Heart right ventricle (tissue), 16 donors: ENCODE results near the gene EXOC2. TPM values are rescaled to one million over a fixed set of nuclear protein-coding genes. Genes with fewer than 3 reads are reported as not detected.

Experiments used
- ATAC-seq, 8 donors: fragments of 200-7000 bp; cut with Tn5 transposase; one replicate each; pipeline ENCODE4 v1.9.1; 2020; ENCODE audit warnings: mild to moderate bottlenecking in 8 of 8, moderate library complexity in 8 of 8, moderate number of reproducible peaks in 1 of 8
- DNase-seq, 2 donors: peaks; one replicate each; pipeline ENCODE4 v3.0.0-alpha.2; 2020
- H3K27ac ChIP-seq, 10 donors: fragments of 200-600 bp; sonication (generic) in 2 of 10; one replicate each; pipeline versions ENCODE4 v1.5.0 to v1.8.0; 2020 to 2022; ENCODE audit warnings: mild to moderate bottlenecking in 3 of 10
- H3K27me3 ChIP-seq, 7 donors: fragments of 200-600 bp; one replicate each; pipeline ENCODE4 v1.8.0; 2021 to 2022; ENCODE audit warnings: mild to moderate bottlenecking in 2 of 7
- H3K36me3 ChIP-seq, 9 donors: fragments of 200-600 bp; sonication (generic) in 1 of 9; one replicate each; pipeline versions ENCODE4 v1.5.0 to v1.8.0; 2020 to 2022; ENCODE audit warnings: mild to moderate bottlenecking in 2 of 9
- H3K4me1 ChIP-seq, 9 donors: fragments of 200-600 bp; sonication (generic) in 1 of 9; one replicate each; pipeline versions ENCODE4 v1.5.0 to v1.8.0; 2020 to 2022; ENCODE audit warnings: mild to moderate bottlenecking in 4 of 9
- H3K4me3 ChIP-seq, 10 donors: fragments of 200-600 bp; sonication (generic) in 2 of 10; one replicate each; pipeline versions ENCODE4 v1.5.0 to v1.8.0; 2020 to 2022; ENCODE audit warnings: mild to moderate bottlenecking in 7 of 10, moderate library complexity in 2 of 10
- H3K9me3 ChIP-seq, 11 donors: fragments of 200-600 bp in 10 of 11; sonication (generic) in 2 of 11; one replicate each; pipeline versions ENCODE4 v1.5.0 to v1.8.0; 2013 to 2022; ENCODE audit warnings: mild to moderate bottlenecking in 2 of 11, control low read depth in 1 of 11, moderate library complexity in 1 of 11
- WGBS, 2 donors: extraction: QIAGEN DNeasy Blood & Tissue Kit; methylation state at CpG; one replicate each; pipeline ENCODE4 v1.1.7; 2013; ENCODE audit warnings: inconsistent platforms in 1 of 2; 5-methylcytosine and 5-hydroxymethylcytosine counted together
- intact Hi-C, 10 donors: fragments of 100-400 bp; cut with DNase I; formaldehyde crosslinking; loops; one replicate each; pipeline versions ENCODE4 v1.11.1 to v1.14.2; 2022
- polyA plus RNA-seq, 2 donors: library from polyadenylated mRNA; stranded (reverse); fragments of 200-250 nt; gene quantifications; one replicate each; pipeline ENCODE4 v1.2.3, GENCODE V29; 2013
- total RNA-seq, 10 donors: library from RNA; stranded (reverse); fragmentation: NEBNext Ultra II Directional in 3 of 10; extraction: Animal tissue kit (Norgen Biotek cat#: 25700) in 3 of 10; gene quantifications; one replicate each; pipeline versions ENCODE4 v1.2.1 to v1.2.4, GENCODE V29; 2021 to 2023
- TF ChIP-seq, protein P1 (sequence below), 9 donors: fragments of 200-600 bp; sonication (generic) in 2 of 9; IDR thresholded peaks; one replicate each; pipeline versions ENCODE4 v1.5.0 to v1.8.0; 2021 to 2022; ENCODE audit warnings: antibody characterized with exemption in 9 of 9, mild to moderate bottlenecking in 5 of 9, moderate library complexity in 1 of 9
- donor health status: Arrhythmogenic right ventricular cardiomyopathy.
- donor health status: ischemic (EF 13 %, LVEDD 7.1; RV severe dilation, severe dysfunction).
- donor health status: healthy with polysubstance abuse.
- donor health status: DM: no; HTN: yes; CAD: no.
- donor health status: DM: no; HTN: no; CAD: no.
- donor health status: ischemic (EF 25% LVEDD 6.9; RV normal size, moderate dysfunction).
- donor health status: ischemic (EF 25% LVEDD 5.7; RV mildly dilated, moderate dysfunction).
- donor health status: healthy.
- donor health status: DM: yes; HTN: yes; CAD: no.
- donor health status: Ischemic cardiomyopathy.
- donor health status: ischemic (EF 35%, LVEDD 5.7; RV mildly dilated, moderate dysfunction).
- donor health status: nonischemic (EF 11% LVEDD 7.7; RV severe dilation, severe dysfunction).
- donor health status: DM: yes; HTN: yes; CAD: no.
- donor health status: PGD.
- donor health status: ischemic (EF 29% LVEDD 5.4; RV normal size, mild dysfunction).
- donor health status: nonischemic (EF 23%, LVEDD 6.1; RV moderate dilation, normal function).

Gene EXOC2
- total and polyA plus RNA-seq, 12 donors, result 4.0 to 18.4 (median 12.9) TPM

DNA sequence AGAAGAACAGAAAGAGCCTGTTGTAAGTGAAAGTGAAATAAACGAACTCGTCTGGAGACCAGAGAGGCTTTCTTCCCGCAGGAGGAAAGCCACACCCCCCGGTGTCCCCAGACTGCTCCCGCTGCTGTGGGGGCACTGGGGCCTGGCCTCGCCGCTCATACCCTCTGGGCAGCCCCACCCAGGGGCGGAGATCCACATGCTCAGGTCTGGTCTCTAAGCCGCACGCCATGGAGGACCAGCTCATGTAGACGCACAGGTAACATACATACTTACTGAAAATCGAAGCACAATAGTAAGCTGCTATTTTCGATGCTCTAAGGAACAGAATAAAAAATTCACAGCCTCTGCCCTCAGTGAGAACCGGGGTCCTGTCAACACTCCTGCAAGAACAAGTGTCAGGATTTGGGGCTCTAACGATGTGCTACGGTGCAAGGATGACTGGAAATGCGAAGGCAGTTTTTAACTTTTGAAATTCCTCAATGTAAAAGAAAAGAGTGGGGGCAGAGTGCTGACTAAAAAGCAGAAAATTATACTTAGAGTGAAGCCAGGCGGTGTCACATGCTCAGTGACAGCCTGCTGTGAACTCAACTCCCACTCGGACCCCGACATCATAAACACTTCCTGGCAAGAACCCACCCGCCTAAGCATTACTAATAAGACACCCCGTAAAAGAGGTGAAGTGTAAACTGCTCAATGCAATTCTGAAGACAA lies 190.9 kb downstream of the EXOC2 start:
- DNase-seq, result no peak
- 80 to 82% methylated on average over 22 of the region's 22 CpGs for WGBS, 2 donors

DNA sequence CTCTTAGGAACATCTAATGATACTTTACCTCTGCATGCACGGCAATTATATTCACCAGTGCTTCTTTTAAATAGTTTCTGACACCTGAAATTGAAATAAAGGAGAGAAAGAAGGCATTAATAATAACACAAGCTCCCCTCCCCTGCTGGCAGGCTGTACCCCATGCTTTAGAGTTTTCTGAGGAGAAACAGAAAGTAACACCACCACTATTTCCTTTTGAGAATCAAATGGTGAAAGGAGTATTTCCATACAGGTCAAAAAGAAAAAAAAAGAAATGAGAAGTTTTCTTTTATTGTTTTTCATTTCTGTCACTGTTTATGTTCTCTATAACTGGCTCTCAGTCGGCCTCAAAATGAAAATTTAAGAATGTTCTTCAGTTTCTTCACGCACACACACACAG lies 193.3 kb downstream of the EXOC2 start:
- DNase-seq, result no peak
- H3K36me3 ChIP-seq, result peaks cover 0 to 44% (median 19%) of the 10 kb centered on the region in 9 donors
- H3K4me1 ChIP-seq, result peaks cover 0 to 20% (median 0%) of the 10 kb centered on the region in 9 donors
- no peak for ATAC-seq
- no peaks in the 10 kb centered on the region for H3K9me3 ChIP-seq
- TF ChIP-seq, protein P1, sequence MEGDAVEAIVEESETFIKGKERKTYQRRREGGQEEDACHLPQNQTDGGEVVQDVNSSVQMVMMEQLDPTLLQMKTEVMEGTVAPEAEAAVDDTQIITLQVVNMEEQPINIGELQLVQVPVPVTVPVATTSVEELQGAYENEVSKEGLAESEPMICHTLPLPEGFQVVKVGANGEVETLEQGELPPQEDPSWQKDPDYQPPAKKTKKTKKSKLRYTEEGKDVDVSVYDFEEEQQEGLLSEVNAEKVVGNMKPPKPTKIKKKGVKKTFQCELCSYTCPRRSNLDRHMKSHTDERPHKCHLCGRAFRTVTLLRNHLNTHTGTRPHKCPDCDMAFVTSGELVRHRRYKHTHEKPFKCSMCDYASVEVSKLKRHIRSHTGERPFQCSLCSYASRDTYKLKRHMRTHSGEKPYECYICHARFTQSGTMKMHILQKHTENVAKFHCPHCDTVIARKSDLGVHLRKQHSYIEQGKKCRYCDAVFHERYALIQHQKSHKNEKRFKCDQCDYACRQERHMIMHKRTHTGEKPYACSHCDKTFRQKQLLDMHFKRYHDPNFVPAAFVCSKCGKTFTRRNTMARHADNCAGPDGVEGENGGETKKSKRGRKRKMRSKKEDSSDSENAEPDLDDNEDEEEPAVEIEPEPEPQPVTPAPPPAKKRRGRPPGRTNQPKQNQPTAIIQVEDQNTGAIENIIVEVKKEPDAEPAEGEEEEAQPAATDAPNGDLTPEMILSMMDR (IDR thresholded peaks at IDR 0.05), result no peak
- intact Hi-C loops, result no loop called here
- H3K27me3 ChIP-seq, result no peaks in the 10 kb centered on the region
- 92 to 95% methylated on average over 3 of the region's 3 CpGs for WGBS, 2 donors
- no peak overlapping the region for H3K4me3 ChIP-seq
- peak overlapping the region in 1 of 10 donors; percentile 1 for H3K27ac ChIP-seq

More for the DNA sequence above, 190.9 kb downstream of the EXOC2 start:
- no peaks in the 10 kb centered on the region for H3K27me3 ChIP-seq
- peak overlapping the region in 1 of 10 donors; percentile 44 for H3K4me3 ChIP-seq
- no peaks in the 10 kb centered on the region for H3K9me3 ChIP-seq
- intact Hi-C loops, result no loop called here
- TF ChIP-seq, protein P1 (IDR thresholded peaks at IDR 0.05), result no peak
- no peak for ATAC-seq
- H3K27ac ChIP-seq, result peak overlapping the region in 1 of 10 donors; percentile 50
- H3K36me3 ChIP-seq, result peaks cover 0 to 23% (median 9%) of the 10 kb centered on the region in 9 donors
- peaks cover 0 to 25% (median 0%) of the 10 kb centered on the region in 9 donors for H3K4me1 ChIP-seq

DNA sequence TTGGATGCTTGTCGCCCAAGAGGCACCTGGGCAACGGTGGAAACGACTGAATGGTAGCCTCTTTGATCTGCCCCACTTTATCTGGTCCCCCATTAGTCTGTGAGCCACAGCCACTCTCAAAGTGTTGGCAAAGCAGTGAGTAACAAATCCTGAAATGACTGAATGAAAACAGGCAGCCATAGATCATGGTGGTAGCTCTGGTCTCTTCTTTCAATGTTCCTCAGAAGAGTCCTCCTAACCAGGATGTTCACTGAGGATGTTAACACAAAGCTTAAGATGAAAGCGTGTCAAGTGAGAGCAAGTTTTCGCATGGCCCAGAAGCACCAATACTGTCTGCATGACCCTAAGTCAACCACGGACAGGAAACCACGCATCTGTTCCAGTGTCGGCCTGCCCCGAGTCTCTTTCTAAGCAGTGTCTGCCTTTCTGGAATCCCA lies 194.1 kb downstream of the EXOC2 start:
- no peak for DNase-seq
- whole genome bisulfite sequencing, 2 donors, result 90 to 91% methylated on average over 9 of the region's 9 CpGs
- no peak for ATAC-seq
- TF ChIP-seq, protein P1 (IDR thresholded peaks at IDR 0.05), result no peak
- intact Hi-C loops, result no loop called here
- Histone ChIP-seq H3K27me3 (no peaks in the 10 kb centered on the region), H3K36me3 (peaks cover 0 to 48% (median 27%) of the 10 kb centered on the region in 9 donors), H3K4me3 (no peak overlapping the region), H3K4me1 (peaks cover 0 to 20% (median 0%) of the 10 kb centered on the region in 9 donors), H3K9me3 (no peaks in the 10 kb centered on the region), H3K27ac (peak overlapping the region in 1 of 10 donors; percentile 48)

DNA sequence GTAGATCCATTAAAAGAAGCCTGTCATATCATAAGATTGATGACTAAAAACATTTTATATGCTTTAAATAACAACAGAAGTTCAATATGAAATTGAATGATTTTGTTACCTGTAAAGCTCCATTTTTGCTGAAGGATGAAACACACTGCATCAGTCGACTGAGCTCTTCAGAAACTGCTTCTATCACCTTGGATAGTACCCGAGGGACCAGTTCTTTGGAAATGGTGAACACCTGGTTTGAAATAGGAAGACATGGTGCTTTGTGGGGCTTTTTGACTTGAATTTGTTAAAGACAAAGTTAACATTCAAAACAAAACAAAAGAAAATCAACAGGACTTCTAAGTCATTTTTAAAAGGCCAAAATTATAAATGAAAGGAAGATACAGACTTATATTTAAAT lies 195.7 kb downstream of the EXOC2 start:
- DNase-seq (no peak), ATAC-seq (no peak)
- H3K27ac ChIP-seq, result no peak overlapping the region
- 94 to 95% methylated on average over 2 of the region's 2 CpGs for whole genome bisulfite sequencing, 2 donors
- TF ChIP-seq, protein P1 (IDR thresholded peaks at IDR 0.05), result no peak
- no peak overlapping the region for H3K4me3 ChIP-seq
- peaks cover 0 to 17% (median 0%) of the 10 kb centered on the region in 9 donors for H3K4me1 ChIP-seq
- no peaks in the 10 kb centered on the region for H3K27me3 ChIP-seq
- H3K36me3 ChIP-seq, result peaks cover 0 to 58% (median 27%) of the 10 kb centered on the region in 9 donors
- intact Hi-C loops, result no loop called here
- H3K9me3 ChIP-seq, result no peaks in the 10 kb centered on the region
